Gastrocnemius medialis (tissue), 4 donors: ENCODE results near the gene PEAK1.
"Not testable (repeated sequence)": the region's sequence is repeated elsewhere in the genome, so short reads cannot be mapped to it uniquely, and the experiment has no call there.

Source experiments
- POLR2A ChIP-seq, 2 donors: fragments of 450-650 bp; IDR thresholded peaks; one replicate each; pipeline ENCODE4 v1.6.1; 2017; ENCODE audit warnings: antibody characterized with exemption in 2 of 2, mild to moderate bottlenecking in 2 of 2, moderate library complexity in 2 of 2
- TF ChIP-seq, protein P1 (sequence below), 5 experiments: fragments of 450-650 bp in 3 of 5; fragments of 200-600 bp in 2 of 5; sonication (generic) in 2 of 5; IDR thresholded peaks in 4 of 5; conservative IDR thresholded peaks in 1 of 5; 1 replicate in 4 of 5; 2 replicates in 1 of 5; pipeline ENCODE4 v1.5.1; 2016 to 2019; ENCODE audit warnings: antibody characterized with exemption in 5 of 5, mild to moderate bottlenecking in 3 of 5, moderate library complexity in 3 of 5

DNA sequence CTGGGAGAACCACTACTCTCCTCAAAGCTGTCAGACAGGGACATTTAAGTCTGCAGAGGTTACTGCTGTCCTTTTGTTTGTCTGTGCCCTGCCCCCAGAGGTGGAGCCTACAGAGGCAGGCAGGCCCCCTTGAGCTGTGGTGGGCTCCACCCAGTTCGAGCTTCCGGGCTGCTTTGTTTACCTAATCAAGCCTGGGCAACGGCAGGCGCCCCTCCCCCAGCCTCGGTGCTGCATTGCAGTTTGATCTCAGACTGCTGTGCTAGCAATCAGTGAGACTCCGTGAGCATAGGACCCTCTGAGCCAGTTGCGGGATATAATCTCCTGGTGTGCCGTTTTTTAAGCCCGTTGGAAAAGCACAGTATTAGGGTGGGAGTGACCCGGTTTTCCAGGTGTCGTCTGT is 263.9 kb downstream of the PEAK1 start:
- TF ChIP-seq, protein P1, sequence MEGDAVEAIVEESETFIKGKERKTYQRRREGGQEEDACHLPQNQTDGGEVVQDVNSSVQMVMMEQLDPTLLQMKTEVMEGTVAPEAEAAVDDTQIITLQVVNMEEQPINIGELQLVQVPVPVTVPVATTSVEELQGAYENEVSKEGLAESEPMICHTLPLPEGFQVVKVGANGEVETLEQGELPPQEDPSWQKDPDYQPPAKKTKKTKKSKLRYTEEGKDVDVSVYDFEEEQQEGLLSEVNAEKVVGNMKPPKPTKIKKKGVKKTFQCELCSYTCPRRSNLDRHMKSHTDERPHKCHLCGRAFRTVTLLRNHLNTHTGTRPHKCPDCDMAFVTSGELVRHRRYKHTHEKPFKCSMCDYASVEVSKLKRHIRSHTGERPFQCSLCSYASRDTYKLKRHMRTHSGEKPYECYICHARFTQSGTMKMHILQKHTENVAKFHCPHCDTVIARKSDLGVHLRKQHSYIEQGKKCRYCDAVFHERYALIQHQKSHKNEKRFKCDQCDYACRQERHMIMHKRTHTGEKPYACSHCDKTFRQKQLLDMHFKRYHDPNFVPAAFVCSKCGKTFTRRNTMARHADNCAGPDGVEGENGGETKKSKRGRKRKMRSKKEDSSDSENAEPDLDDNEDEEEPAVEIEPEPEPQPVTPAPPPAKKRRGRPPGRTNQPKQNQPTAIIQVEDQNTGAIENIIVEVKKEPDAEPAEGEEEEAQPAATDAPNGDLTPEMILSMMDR (IDR thresholded peaks at IDR 0.05 in 4 of 5, conservative IDR thresholded peaks at IDR 0.05 in 1 of 5): not testable (repeated sequence)
- not testable (repeated sequence) for TF ChIP-seq POLR2A (IDR thresholded peaks at IDR 0.05)
